SK-N-SH treated with all-trans-retinoic acid at 6 μM for 48 hours (cell line): ENCODE measurements around the gene CPA2.

Source experiments
- ATAC-seq: fragments of 200-7000 bp; cut with Tn5 transposase; 3 replicates; pipeline ENCODE4 v1.9.1; 2020; ENCODE audit warnings: mild to moderate bottlenecking, moderate library complexity
- ARNTL ChIP-seq: fragments of 450-650 bp; formaldehyde crosslinking; IDR thresholded peaks from 2 replicates; pipeline ENCODE4 v1.5.0; 2020; ENCODE audit warnings: low read depth, mild to moderate bottlenecking, moderate library complexity, borderline replicate concordance
- BACH2 ChIP-seq: fragments of 250-450 bp; sonication (Bioruptor Pico); IDR thresholded peaks from 2 replicates; pipeline ENCODE4 v1.9.0; 2021; ENCODE audit warnings: mild to moderate bottlenecking, borderline replicate concordance
- CREB5 ChIP-seq: fragments of 250-450 bp; sonication (Bioruptor Pico); IDR thresholded peaks from 2 replicates; pipeline ENCODE4 v1.5.1; 2020; ENCODE audit warnings: low read depth, mild to moderate bottlenecking, moderate library complexity
- CSDC2 ChIP-seq: fragments of 250-450 bp; sonication (Bioruptor Pico); IDR thresholded peaks from 2 replicates; pipeline ENCODE4 v1.5.0; 2020; ENCODE audit warnings: mild to moderate bottlenecking, moderate library complexity
- ESRRG ChIP-seq: fragments of 250-450 bp; sonication (Bioruptor Pico); IDR thresholded peaks from 2 replicates; pipeline ENCODE4 v1.6.1; 2021; ENCODE audit warnings: mild to moderate bottlenecking
- GLIS3 ChIP-seq: fragments of 250-450 bp; sonication (Bioruptor Pico); IDR thresholded peaks from 2 replicates; pipeline ENCODE4 v1.5.0; 2020; ENCODE audit warnings: mild to moderate bottlenecking, moderate library complexity
- ISL1 ChIP-seq: fragments of 250-450 bp; sonication (Bioruptor Pico); IDR thresholded peaks from 2 replicates; pipeline ENCODE4 v2.1.2; 2022; ENCODE audit warnings: mild to moderate bottlenecking, moderate library complexity
- OSR1 ChIP-seq: fragments of 250-450 bp; sonication (Bioruptor Pico); IDR thresholded peaks from 2 replicates; pipeline ENCODE4 v1.8.0; 2022; ENCODE audit warnings: moderate library complexity, mild to moderate bottlenecking, inconsistent platforms
- PATZ1 ChIP-seq: fragments of 250-450 bp; sonication (Bioruptor Pico); IDR thresholded peaks from 2 replicates; pipeline ENCODE4 v1.8.0; 2020; ENCODE audit warnings: mild to moderate bottlenecking, moderate library complexity, borderline replicate concordance
- POU6F1 ChIP-seq: fragments of 250-450 bp; sonication (Bioruptor Pico); IDR thresholded peaks from 2 replicates; pipeline ENCODE4 v1.8.0; 2021; ENCODE audit warnings: low read depth, mild to moderate bottlenecking, moderate library complexity, borderline replicate concordance
- PPARA ChIP-seq: fragments of 250-450 bp; sonication (Bioruptor Pico); IDR thresholded peaks from 2 replicates; pipeline ENCODE4 v1.5.0; 2020; ENCODE audit warnings: mild to moderate bottlenecking, borderline replicate concordance
- RARB ChIP-seq: fragments of 250-450 bp; sonication (Bioruptor Pico); IDR thresholded peaks from 2 replicates; pipeline ENCODE4 v1.8.0; 2021; ENCODE audit warnings: mild to moderate bottlenecking, moderate library complexity
- SNAI2 ChIP-seq: fragments of 250-450 bp; sonication (Bioruptor Pico); IDR thresholded peaks from 2 replicates; pipeline ENCODE4 v1.5.0; 2020; ENCODE audit warnings: mild to moderate bottlenecking, moderate library complexity
- TCF4 ChIP-seq: fragments of 250-450 bp; sonication (Bioruptor Pico); IDR thresholded peaks from 2 replicates; pipeline ENCODE4 v1.8.0; 2021; ENCODE audit warnings: mild to moderate bottlenecking, moderate library complexity, borderline replicate concordance
- TOX ChIP-seq: fragments of 250-450 bp; sonication (Bioruptor Pico); IDR thresholded peaks from 2 replicates; pipeline ENCODE4 v1.8.0; 2021; ENCODE audit warnings: mild to moderate bottlenecking, moderate library complexity, borderline replicate concordance
- TSHZ2 ChIP-seq: fragments of 250-450 bp; sonication (Bioruptor Pico); IDR thresholded peaks from 2 replicates; pipeline ENCODE4 v1.5.0; 2020; ENCODE audit warnings: mild to moderate bottlenecking, moderate library complexity
- ZC3H10 ChIP-seq: fragments of 250-450 bp; sonication (Bioruptor Pico); IDR thresholded peaks from 2 replicates; pipeline ENCODE4 v1.5.1; 2021; ENCODE audit warnings: mild to moderate bottlenecking, moderate library complexity
- ZFP3 ChIP-seq: fragments of 250-450 bp; sonication (Bioruptor Pico); IDR thresholded peaks from 2 replicates; pipeline ENCODE4 v1.5.0; 2020; ENCODE audit warnings: mild to moderate bottlenecking, moderate library complexity
- ZFP30 ChIP-seq: fragments of 450-650 bp; formaldehyde crosslinking; IDR thresholded peaks from 2 replicates; pipeline ENCODE4 v1.5.0; 2022; ENCODE audit warnings: mild to moderate bottlenecking, moderate library complexity
- ZNF565 ChIP-seq: fragments of 450-650 bp; formaldehyde crosslinking; conservative IDR thresholded peaks from 2 replicates; pipeline ENCODE4 v1.5.0; 2020; ENCODE audit warnings: low read depth, mild to moderate bottlenecking, moderate library complexity
- ZNF70 ChIP-seq: fragments of 450-650 bp; formaldehyde crosslinking; IDR thresholded peaks from 2 replicates; pipeline ENCODE4 v1.5.0; 2020; ENCODE audit warnings: mild to moderate bottlenecking, moderate library complexity
- ZNF8 ChIP-seq: fragments of 450-650 bp; formaldehyde crosslinking; IDR thresholded peaks from 2 replicates; pipeline ENCODE4 v1.5.0; 2020; ENCODE audit warnings: mild to moderate bottlenecking, moderate library complexity

The CPA2 gene

GRCh38 chr7:130332259-130333053 lies 65.8 kb downstream of the CPA2 start:
- no peak for TF ChIP-seq ISL1 (CRISPR knock-in tag)
- TF ChIP-seq ARNTL = no peak
- no peak for TF ChIP-seq RARB
- TF ChIP-seq TOX (CRISPR knock-in tag) = no peak
- ATAC-seq = no peak

GRCh38 chr7:130333832-130334231 lies 67.2 kb downstream of the CPA2 start:
- TF ChIP-seq TCF4 (CRISPR knock-in tag) = no peak
- TF ChIP-seq ZNF8 (CRISPR knock-in tag) = no peak
- TF ChIP-seq ZC3H10 = no peak
- no peak for TF ChIP-seq ZNF565 (CRISPR knock-in tag)
- no peak for TF ChIP-seq ARNTL
- no peak for TF ChIP-seq ZNF70 (CRISPR knock-in tag)
- no peak for TF ChIP-seq PPARA (CRISPR knock-in tag)
- no peak for TF ChIP-seq POU6F1 (CRISPR knock-in tag)
- TF ChIP-seq CSDC2 (CRISPR knock-in tag) = no peak
- no peak for TF ChIP-seq OSR1 (CRISPR knock-in tag)
- no peak for TF ChIP-seq ZFP3 (CRISPR knock-in tag)
- TF ChIP-seq ESRRG (CRISPR knock-in tag) = no peak
- no peak for TF ChIP-seq BACH2

GRCh38 chr7:130334274-130334673 lies 67.6 kb downstream of the CPA2 start:
- no peak for TF ChIP-seq PPARA (CRISPR knock-in tag)
- TF ChIP-seq ZNF8 (CRISPR knock-in tag) = no peak
- no peak for ATAC-seq

More at GRCh38 chr7:130333832-130334231, 67.2 kb downstream of the CPA2 start:
- no peak for ATAC-seq

- no peak for ATAC-seq
- TF ChIP-seq ARNTL (no peak), RARB (no peak)
- TF ChIP-seq, all 23 proteins: peak for 0
These were observed 70.8 kb downstream of the CPA2 start for GRCh38 chr7:130337410-130337971.

- TF ChIP-seq OSR1 (CRISPR knock-in tag) (no peak), ESRRG (CRISPR knock-in tag) (no peak), ZFP30 (CRISPR knock-in tag) (no peak), RARB (no peak), PATZ1 (CRISPR knock-in tag) (no peak), TSHZ2 (no peak), TCF4 (CRISPR knock-in tag) (no peak), ISL1 (CRISPR knock-in tag) (no peak), SNAI2 (CRISPR knock-in tag) (no peak), CSDC2 (CRISPR knock-in tag) (no peak), POU6F1 (CRISPR knock-in tag) (no peak), GLIS3 (no peak), CREB5 (no peak), ZNF8 (CRISPR knock-in tag) (no peak), BACH2 (no peak), ZFP3 (CRISPR knock-in tag) (no peak), ARNTL (no peak), ZC3H10 (no peak), TOX (CRISPR knock-in tag) (no peak), PPARA (CRISPR knock-in tag) (no peak)
- TF ChIP-seq, all 23 proteins: peak for 0
- ATAC-seq = no peak
These were observed 71.6 kb downstream of the CPA2 start for GRCh38 chr7:130338233-130338632.
